Ishikawa (cell line): ENCODE results near the gene GALT.

Experiments used
- NFIC ChIP-seq: IDR thresholded peaks from 2 replicates; pipeline ENCODE4 v1.6.1; 2012
- TF ChIP-seq, protein P1 (sequence below): IDR thresholded peaks from 2 replicates; pipeline ENCODE4 v1.6.1; 2012; ENCODE audit warnings: low read depth, mild to moderate bottlenecking

DNA sequence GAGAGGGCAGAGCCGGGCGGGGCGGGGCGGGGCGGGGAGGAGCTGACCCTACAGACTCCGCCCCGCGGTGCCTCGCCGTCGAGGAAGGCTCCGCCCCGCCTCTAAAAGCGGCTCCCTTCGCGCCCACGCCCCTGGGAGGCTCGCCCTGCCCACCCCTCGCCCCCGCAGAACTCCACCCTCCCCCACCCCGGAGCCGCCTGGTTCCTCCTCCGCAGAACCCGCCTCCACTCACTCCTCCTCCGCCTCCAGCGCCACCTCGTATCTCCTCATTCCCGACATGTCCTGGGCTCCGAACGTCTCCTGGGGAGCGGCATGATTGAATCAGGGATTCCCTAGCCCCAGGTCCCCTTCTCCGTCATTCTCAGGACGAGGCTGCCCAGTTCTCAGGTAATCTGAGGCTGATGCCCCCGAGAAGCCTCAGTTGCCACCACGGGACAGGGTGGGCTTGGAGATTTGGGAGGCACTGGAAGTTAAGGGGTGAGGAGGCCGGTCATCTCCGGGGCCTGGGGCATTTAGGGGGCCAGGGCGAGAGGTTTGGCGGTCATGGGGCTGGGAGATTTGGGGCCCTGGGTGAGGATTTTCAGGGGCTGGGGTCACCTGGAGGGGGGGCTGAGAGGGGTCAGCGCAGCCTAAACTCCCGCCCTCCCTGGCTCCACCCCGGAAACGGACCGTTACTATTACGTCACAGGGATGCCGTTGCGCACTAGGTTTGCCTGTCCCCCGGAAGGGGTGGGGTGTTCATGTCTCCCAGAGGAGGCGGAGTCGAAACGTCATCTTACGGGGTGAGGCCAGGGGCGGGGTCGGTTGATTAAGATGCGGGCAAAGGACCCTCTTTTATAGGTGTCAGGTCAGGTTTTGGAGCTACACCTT lies 19.1 kb downstream of the GALT start:
- TF ChIP-seq NFIC, result no peak
- TF ChIP-seq, protein P1, sequence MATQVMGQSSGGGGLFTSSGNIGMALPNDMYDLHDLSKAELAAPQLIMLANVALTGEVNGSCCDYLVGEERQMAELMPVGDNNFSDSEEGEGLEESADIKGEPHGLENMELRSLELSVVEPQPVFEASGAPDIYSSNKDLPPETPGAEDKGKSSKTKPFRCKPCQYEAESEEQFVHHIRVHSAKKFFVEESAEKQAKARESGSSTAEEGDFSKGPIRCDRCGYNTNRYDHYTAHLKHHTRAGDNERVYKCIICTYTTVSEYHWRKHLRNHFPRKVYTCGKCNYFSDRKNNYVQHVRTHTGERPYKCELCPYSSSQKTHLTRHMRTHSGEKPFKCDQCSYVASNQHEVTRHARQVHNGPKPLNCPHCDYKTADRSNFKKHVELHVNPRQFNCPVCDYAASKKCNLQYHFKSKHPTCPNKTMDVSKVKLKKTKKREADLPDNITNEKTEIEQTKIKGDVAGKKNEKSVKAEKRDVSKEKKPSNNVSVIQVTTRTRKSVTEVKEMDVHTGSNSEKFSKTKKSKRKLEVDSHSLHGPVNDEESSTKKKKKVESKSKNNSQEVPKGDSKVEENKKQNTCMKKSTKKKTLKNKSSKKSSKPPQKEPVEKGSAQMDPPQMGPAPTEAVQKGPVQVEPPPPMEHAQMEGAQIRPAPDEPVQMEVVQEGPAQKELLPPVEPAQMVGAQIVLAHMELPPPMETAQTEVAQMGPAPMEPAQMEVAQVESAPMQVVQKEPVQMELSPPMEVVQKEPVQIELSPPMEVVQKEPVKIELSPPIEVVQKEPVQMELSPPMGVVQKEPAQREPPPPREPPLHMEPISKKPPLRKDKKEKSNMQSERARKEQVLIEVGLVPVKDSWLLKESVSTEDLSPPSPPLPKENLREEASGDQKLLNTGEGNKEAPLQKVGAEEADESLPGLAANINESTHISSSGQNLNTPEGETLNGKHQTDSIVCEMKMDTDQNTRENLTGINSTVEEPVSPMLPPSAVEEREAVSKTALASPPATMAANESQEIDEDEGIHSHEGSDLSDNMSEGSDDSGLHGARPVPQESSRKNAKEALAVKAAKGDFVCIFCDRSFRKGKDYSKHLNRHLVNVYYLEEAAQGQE, result no peak
